ENCODE data around the gene RALGPS1. TPM values are rescaled to one million over a fixed set of nuclear protein-coding genes. Genes with fewer than 3 reads are reported as not detected.
A peak's percentile ranks its signal among the peaks of the same experiment; 100 is the strongest.

Gene RALGPS1
- total RNA-seq, 1 donor from 2014 or later: 30.7 TPM

- Mint-ChIP-seq H3K9me3 (no peaks in the 10 kb centered on the region), H3K4me1 (peaks cover 15% of the 10 kb centered on the region), H3K36me3 (no peaks in the 10 kb centered on the region), H3K27ac (no peak overlapping the region), H3K4me3 (no peak overlapping the region), H3K27me3 (ENCODE audit: insufficient read depth, low read depth) (peaks cover 8% of the 10 kb centered on the region)
- Histone ChIP-seq H3K4me2 (no peak overlapping the region), H3K79me2 (ENCODE audit: low read depth) (no peaks in the 10 kb centered on the region), H3K4me1 (peaks cover 14% of the 10 kb centered on the region), H3K9ac (no peak overlapping the region), H3K4me3 (no peak overlapping the region), H3F3A (ENCODE audit: low read depth) (no peaks in the 10 kb centered on the region), H4K20me1 (ENCODE audit: low read depth) (no peaks in the 10 kb centered on the region), H3K27me3 (no peaks in the 10 kb centered on the region), H3K36me3 (no peaks in the 10 kb centered on the region), H3K27ac (no peak overlapping the region), H3K9me3 (ENCODE audit: low read depth) (no peaks in the 10 kb centered on the region), H2AFZ (replicated peaks) (no peak overlapping the region)
- TF ChIP-seq EZH2phosphoT487 (IDR thresholded peaks at IDR 0.05) (no peak), CTCF (IDR thresholded peaks at IDR 0.05) (no peak), EZH2 (IDR thresholded peaks at IDR 0.05) (no peak)
- no peak for DNase-seq (ENCODE audit: low spot score)
Observed at GRCh38 chr9:127209220-127209619, 294.6 kb downstream of the RALGPS1 start.

GRCh38 chr9:127209948-127210640, 295.5 kb downstream of the RALGPS1 start:
- Mint-ChIP-seq H3K9me3 (no peaks in the 10 kb centered on the region), H3K27me3 (ENCODE audit: insufficient read depth, low read depth) (peaks cover 10% of the 10 kb centered on the region), H3K36me3 (no peaks in the 10 kb centered on the region), H3K4me1 (peaks cover 17% of the 10 kb centered on the region), H3K27ac (peak overlapping the region; percentile 94), H3K4me3 (no peak overlapping the region)
- Histone ChIP-seq H4K20me1 (ENCODE audit: low read depth) (no peaks in the 10 kb centered on the region), H3K4me1 (peaks cover 14% of the 10 kb centered on the region), H3K4me3 (no peak overlapping the region), H3K27me3 (no peaks in the 10 kb centered on the region), H3K4me2 (no peak overlapping the region), H3F3A (ENCODE audit: low read depth) (no peaks in the 10 kb centered on the region), H3K27ac (no peak overlapping the region), H3K79me2 (ENCODE audit: low read depth) (no peaks in the 10 kb centered on the region), H3K36me3 (no peaks in the 10 kb centered on the region), H3K9ac (no peak overlapping the region), H2AFZ (replicated peaks) (no peak overlapping the region), H3K9me3 (ENCODE audit: low read depth) (no peaks in the 10 kb centered on the region)
- TF ChIP-seq EZH2 (IDR thresholded peaks at IDR 0.05) (no peak), CTCF (IDR thresholded peaks at IDR 0.05) (no peak), EZH2phosphoT487 (IDR thresholded peaks at IDR 0.05) (no peak)
- no peak for DNase-seq (ENCODE audit: low spot score)

DNA sequence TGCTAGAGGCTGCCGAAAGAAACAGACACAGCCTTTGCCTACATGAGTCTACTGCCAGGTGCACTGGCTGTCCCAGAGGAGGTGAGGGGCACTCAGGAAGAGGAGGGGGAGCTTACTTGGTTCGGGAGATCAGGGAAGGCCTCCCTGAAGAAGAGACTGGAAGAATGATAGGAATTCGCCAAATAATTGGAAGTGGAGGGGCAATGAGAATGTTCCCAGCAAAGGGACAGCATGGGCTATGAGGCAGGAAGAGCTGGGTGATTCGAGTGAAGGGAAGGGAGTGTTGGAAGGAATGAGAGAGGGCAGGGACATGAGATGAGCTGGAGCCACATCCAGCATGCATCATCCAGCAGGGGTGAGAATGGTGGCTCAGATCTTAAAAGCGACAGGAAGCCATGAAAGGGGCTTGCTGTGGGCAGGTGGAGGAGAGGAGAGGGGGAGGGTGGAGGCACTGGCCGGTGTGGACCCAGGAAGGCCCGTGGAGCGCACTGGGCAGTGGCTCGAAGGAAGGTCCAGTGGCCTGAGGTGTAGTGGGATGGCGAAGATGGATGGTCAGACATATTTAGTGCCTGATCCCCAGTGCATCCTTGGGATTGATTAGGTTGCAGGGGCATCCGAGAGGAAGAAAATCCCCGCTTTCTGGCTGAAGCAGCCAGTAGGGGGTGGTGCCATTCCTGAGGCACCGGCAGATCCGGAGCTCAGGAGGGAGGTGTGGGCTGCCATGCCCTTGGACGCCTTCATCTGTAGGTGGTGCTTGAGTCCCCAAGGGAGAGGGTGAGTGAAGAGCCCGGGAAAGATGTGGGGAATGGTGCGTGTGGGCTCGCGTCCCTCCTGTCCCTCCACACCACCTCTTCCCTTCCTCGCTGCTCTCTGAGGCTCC, 296.5 kb downstream of the RALGPS1 start:
- Mint-ChIP-seq H3K4me3 (no peak overlapping the region), H3K27ac (no peak overlapping the region), H3K4me1 (peaks cover 17% of the 10 kb centered on the region), H3K27me3 (ENCODE audit: insufficient read depth, low read depth) (peaks cover 10% of the 10 kb centered on the region), H3K9me3 (no peaks in the 10 kb centered on the region), H3K36me3 (no peaks in the 10 kb centered on the region)
- Histone ChIP-seq H3F3A (ENCODE audit: low read depth) (no peaks in the 10 kb centered on the region), H4K20me1 (ENCODE audit: low read depth) (no peaks in the 10 kb centered on the region), H3K79me2 (ENCODE audit: low read depth) (no peaks in the 10 kb centered on the region), H3K9me3 (ENCODE audit: low read depth) (no peaks in the 10 kb centered on the region), H3K4me2 (peak overlapping the region; percentile 27), H3K4me1 (peaks cover 14% of the 10 kb centered on the region), H3K36me3 (no peaks in the 10 kb centered on the region), H3K27ac (no peak overlapping the region), H3K27me3 (no peaks in the 10 kb centered on the region), H3K4me3 (no peak overlapping the region), H3K9ac (no peak overlapping the region), H2AFZ (replicated peaks) (no peak overlapping the region)
- DNase-seq (ENCODE audit: low spot score): peak; percentile 38
- TF ChIP-seq CTCF (IDR thresholded peaks at IDR 0.05) (peak; percentile 24), EZH2 (IDR thresholded peaks at IDR 0.05) (no peak), EZH2phosphoT487 (IDR thresholded peaks at IDR 0.05) (no peak)
